GM12878 (cell line): ENCODE results near the gene DTNA. TPM values are rescaled to one million over a fixed set of nuclear protein-coding genes. Genes with fewer than 3 reads are reported as not detected.

Source experiments
- ATAC-seq: fragments of 200-7000 bp; cut with Tn5 transposase; 3 replicates; pipeline ENCODE4 v1.9.1; 2020; ENCODE audit warnings: mild to moderate bottlenecking, moderate library complexity
- BruUV-seq: library from RNA; stranded (reverse); fragments of 400-500 nt; replicated peaks from 2 replicates; lab custom pipeline; 2021; lab: Mats Ljungman, UMichigan
- CTCF ChIA-PET: fragments of 300-600 bp; sonication (Branson Sonifier 250); formaldehyde crosslinking; extraction: SDS; loops from one replicate; lab custom pipeline; 2021; ENCODE audit warnings: inconsistent platforms; lab: Yijun Ruan, JAX
- POLR2A ChIA-PET: fragments of 350-600 bp; formaldehyde crosslinking; extraction: SDS; loops from one replicate; lab custom pipeline; 2021; ENCODE audit warnings: inconsistent platforms; lab: Charles Lee
- RAD21 ChIA-PET: fragments of 300-600 bp; sonication (Branson Sonifier 250); formaldehyde crosslinking; loops from one replicate; lab custom pipeline; 2023; ENCODE audit warnings: antibody characterized with exemption; ENCODE audit not compliant: unreplicated experiment; lab: Charles Lee
- SMC1A ChIA-PET: fragments of 300-600 bp; sonication (Branson Sonifier 250); formaldehyde crosslinking; loops from one replicate; lab custom pipeline; 2023; ENCODE audit not compliant: unreplicated experiment, uncharacterized antibody; lab: Charles Lee
- DNase-seq: peaks from one replicate; pipeline ENCODE4 v3.0.0-alpha.2; 2011; ENCODE audit warnings: low read depth, low spot score
- FAIRE-seq: peaks from 3 replicates; lab custom pipeline; 2011; peaks lifted over from hg19 to GRCh38; lab: Jason Lieb, UNC
- H2AFZ ChIP-seq: 2 replicates; pipeline ENCODE4 v1.6.0; 2011; ENCODE audit warnings: low read depth, low read length, control low read depth; ENCODE audit not compliant: control insufficient read depth
- H3K27ac ChIP-seq: 2 replicates; pipeline ENCODE4 v1.5.1; 2011; ENCODE audit warnings: control low read depth; ENCODE audit not compliant: control insufficient read depth, insufficient read depth
- H3K27me3 ChIP-seq, 2 experiments: replicated peaks in 1 of 2; 2 replicates each; pipeline versions ENCODE4 v1.6.0 to v1.6.1; 2011; ENCODE audit warnings: low read length in 1 of 2; ENCODE audit not compliant: control insufficient read depth in 2 of 2, insufficient read depth in 2 of 2
- H3K36me3 ChIP-seq, 2 experiments: 2 replicates each; pipeline ENCODE4 v1.5.1; 2011; ENCODE audit warnings: low read length in 1 of 2; ENCODE audit not compliant: control insufficient read depth in 2 of 2, insufficient read depth in 2 of 2
- H3K4me1 ChIP-seq: 2 replicates; pipeline ENCODE4 v1.6.1; 2011; ENCODE audit warnings: mild to moderate bottlenecking, low read length, moderate library complexity, mixed read lengths; ENCODE audit not compliant: control insufficient read depth, insufficient read depth
- H3K4me2 ChIP-seq: 2 replicates; pipeline ENCODE4 v1.6.0; 2011; ENCODE audit warnings: control low read depth; ENCODE audit not compliant: control insufficient read depth, insufficient read depth
- H3K4me3 ChIP-seq: fragments of 200-600 bp; sonication (generic); 2 replicates; pipeline ENCODE4 v1.5.1; 2016
- H3K79me2 ChIP-seq: 2 replicates; pipeline ENCODE4 v1.6.0; 2011; ENCODE audit warnings: low read length; ENCODE audit not compliant: control insufficient read depth, insufficient read depth
- H3K9ac ChIP-seq: 2 replicates; pipeline ENCODE4 v1.8.0; 2011; ENCODE audit warnings: low read length, control low read depth, mixed read lengths; ENCODE audit not compliant: control insufficient read depth, insufficient read depth
- H3K9me3 ChIP-seq: replicated peaks from 3 replicates; pipeline ENCODE4 v1.5.1; 2011; ENCODE audit warnings: mild to moderate bottlenecking, low read length; ENCODE audit not compliant: control insufficient read depth, insufficient read depth
- H4K20me1 ChIP-seq: 2 replicates; pipeline ENCODE4 v1.6.0; 2011; ENCODE audit not compliant: control insufficient read depth, insufficient read depth
- NFXL1 ChIP-seq: fragments of 450-650 bp; IDR thresholded peaks from 2 replicates; pipeline ENCODE4 v1.6.1; 2017; ENCODE audit warnings: antibody characterized with exemption, mild to moderate bottlenecking, borderline replicate concordance
- RAD21 ChIP-seq: IDR thresholded peaks from 2 replicates; pipeline ENCODE4 v1.6.1; 2011; ENCODE audit warnings: mild to moderate bottlenecking, low read depth, low read length, moderate library complexity; ENCODE audit not compliant: insufficient read depth
- ZSCAN29 ChIP-seq: fragments of 450-650 bp; IDR thresholded peaks from 2 replicates; pipeline ENCODE4 v1.6.1; 2017; ENCODE audit warnings: mild to moderate bottlenecking, moderate library complexity
- WGBS: methylation state at CpG from one replicate; pipeline ENCODE4 v1.1.6; 2016; ENCODE audit warnings: low lambda C conversion rate; ENCODE audit not compliant: insufficient replicate concordance, insufficient coverage; ENCODE audit errors: missing lambda C conversion rate; 5-methylcytosine and 5-hydroxymethylcytosine counted together
- in situ Hi-C: fragments of 300-500 bp; cut with MboI; formaldehyde crosslinking; loops from 9 replicates; pipeline ENCODE4 v1.14.3; 2018; ENCODE audit warnings: mixed read lengths
- intact Hi-C: fragments of 100-400 bp; cut with micrococcal nuclease; formaldehyde crosslinking; loops from one replicate; pipeline ENCODE4 v1.14.2; 2022; ENCODE audit not compliant: unreplicated experiment
- polyA plus RNA-seq, 11 experiments: library from polyadenylated mRNA; depleted of rRNA in 4 of 11; unstranded in 6 of 11; stranded (reverse) in 5 of 11; fragments of >200 nt; fragmentation: Nextera tagmentation in 4 of 11; fragmentation: Illumina TruSeq in 1 of 11; extraction: Ambion mirVana in 4 of 11; extraction: Trizol in 1 of 11; gene quantifications; 1 replicate in 1 of 11; 2 replicates in 10 of 11; pipeline versions ENCODE4 v1.2.1 to v1.2.3, GENCODE V29; 2011 to 2016; ENCODE audit warnings: inconsistent platforms in 2 of 11, missing spikeins in 2 of 11, low read depth in 1 of 11
- total RNA-seq, 4 experiments: library from RNA; depleted of rRNA in 3 of 4; stranded (reverse); fragments of >200 nt in 3 of 4; fragmentation: Illumina TruSeq in 1 of 4; extraction: Trizol in 1 of 4; gene quantifications; 2 replicates each; pipeline versions ENCODE4 v1.2.1 to v1.2.3, GENCODE V29; 2013 to 2021
- TF ChIP-seq, protein P1 (sequence below), 3 experiments: IDR thresholded peaks in 2 of 3; conservative IDR thresholded peaks in 1 of 3; 2 replicates each; pipeline ENCODE4 v1.5.1; 2011; ENCODE audit warnings: low read depth in 3 of 3, low read length in 3 of 3, mild to moderate bottlenecking in 3 of 3, control low read depth in 2 of 3, moderate library complexity in 2 of 3, inconsistent platforms in 1 of 3, mixed read lengths in 1 of 3; ENCODE audit not compliant: control insufficient read depth in 2 of 3, insufficient read depth in 1 of 3; ENCODE audit errors: extremely low read depth in 1 of 3

The DTNA gene
- total and polyA plus RNA-seq, 10 of the 15 experiments (the other 5 are each of a cell fraction or from before 2014, with no cell fraction given) = 0.26 to 8.6 (median 0.53) TPM

- no peak overlapping the region for H3K27ac ChIP-seq
- FAIRE-seq = no peak
- in situ Hi-C loops = no loop called here
- H3K9ac ChIP-seq = no peak overlapping the region
- RAD21 ChIA-PET = interaction anchor here (0.6 to 1.5 kb wide), 6 partner anchors 15 to 1022 kb away, joined by 3 to 4 read pairs (median 3); no protein-coding TSS in a partner anchor
- peak; percentile 46 for ATAC-seq
- no TSS peak for BruUV-seq
- TF ChIP-seq ZSCAN29 = no peak
- TF ChIP-seq RAD21 = 0 out of 2 replicates have a peak, but pooled peaks have one; percentile 11
- TF ChIP-seq, protein P1, sequence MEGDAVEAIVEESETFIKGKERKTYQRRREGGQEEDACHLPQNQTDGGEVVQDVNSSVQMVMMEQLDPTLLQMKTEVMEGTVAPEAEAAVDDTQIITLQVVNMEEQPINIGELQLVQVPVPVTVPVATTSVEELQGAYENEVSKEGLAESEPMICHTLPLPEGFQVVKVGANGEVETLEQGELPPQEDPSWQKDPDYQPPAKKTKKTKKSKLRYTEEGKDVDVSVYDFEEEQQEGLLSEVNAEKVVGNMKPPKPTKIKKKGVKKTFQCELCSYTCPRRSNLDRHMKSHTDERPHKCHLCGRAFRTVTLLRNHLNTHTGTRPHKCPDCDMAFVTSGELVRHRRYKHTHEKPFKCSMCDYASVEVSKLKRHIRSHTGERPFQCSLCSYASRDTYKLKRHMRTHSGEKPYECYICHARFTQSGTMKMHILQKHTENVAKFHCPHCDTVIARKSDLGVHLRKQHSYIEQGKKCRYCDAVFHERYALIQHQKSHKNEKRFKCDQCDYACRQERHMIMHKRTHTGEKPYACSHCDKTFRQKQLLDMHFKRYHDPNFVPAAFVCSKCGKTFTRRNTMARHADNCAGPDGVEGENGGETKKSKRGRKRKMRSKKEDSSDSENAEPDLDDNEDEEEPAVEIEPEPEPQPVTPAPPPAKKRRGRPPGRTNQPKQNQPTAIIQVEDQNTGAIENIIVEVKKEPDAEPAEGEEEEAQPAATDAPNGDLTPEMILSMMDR (IDR thresholded peaks at IDR 0.05 in 2 of 3, conservative IDR thresholded peaks at IDR 0.05 in 1 of 3; ENCODE audit: control insufficient read depth in 2 of 3, extremely low read depth in 1 of 3, insufficient read depth in 1 of 3, low read depth in 3 of 3, low read length in 3 of 3) = peak; percentile 19 to 35 (median 30); a peak in 4 of 6 replicates
- no peak for TF ChIP-seq NFXL1
- TF ChIP-seq, all 136 proteins: peak for 2
- H3K27me3 ChIP-seq = no peaks in the 10 kb centered on the region
- ChIA-PET SMC1A (interaction anchor here (0.6 kb wide), 1 partner anchor 426 kb away, joined by 3 read pairs; no protein-coding TSS in a partner anchor), CTCF (interaction anchor here (0.5 to 1.9 kb wide), 11 partner anchors 15 to 666 kb away, joined by 3 to 9 read pairs (median 3); no protein-coding TSS in a partner anchor), POLR2A (no interaction called here)
- no peak overlapping the region for H3K4me3 ChIP-seq
- no peaks in the 10 kb centered on the region for H3K9me3 ChIP-seq
- H3K36me3 ChIP-seq = no peaks in the 10 kb centered on the region
- H2AFZ ChIP-seq = no peak overlapping the region
- no peak for DNase-seq
- 41% methylated on average over 4 of the region's 4 CpGs for WGBS
- no peaks in the 10 kb centered on the region for H3K79me2 ChIP-seq
- H3K4me1 ChIP-seq = no peaks in the 10 kb centered on the region
- H4K20me1 ChIP-seq = no peaks in the 10 kb centered on the region
- no peak overlapping the region for H3K4me2 ChIP-seq
- intact Hi-C loops = no loop called here
These were observed 156.6 kb downstream of the DTNA start for GRCh38 chr18:34866739-34867138.
